Measurements from ENCODE around the gene FGF12.

FGF12 gene

GRCh38 chr3:192108820-192109219 is 618.5 kb downstream of the FGF12 start:
- no peak for DNase-seq (ENCODE audit: low read depth)

DNA sequence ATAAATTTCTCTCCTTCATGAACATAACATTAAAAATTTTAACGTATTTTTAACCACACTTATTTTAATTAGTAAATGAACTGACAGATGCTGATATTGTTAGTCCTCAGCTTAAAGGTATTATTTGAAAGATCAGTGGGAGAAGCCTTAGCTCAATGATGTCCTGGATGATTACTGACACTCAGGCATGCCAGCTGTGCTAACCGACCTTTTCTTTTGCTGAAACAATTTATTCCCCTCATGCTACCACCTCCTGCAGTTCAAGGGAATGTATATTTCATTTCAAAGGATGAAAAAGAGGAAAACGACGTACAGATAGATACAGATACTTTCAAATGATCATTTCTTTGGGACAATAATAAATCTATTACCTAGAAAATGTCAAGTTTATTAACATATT is 620.8 kb downstream of the FGF12 start:
- no peak for DNase-seq (ENCODE audit: low read depth)

DNA sequence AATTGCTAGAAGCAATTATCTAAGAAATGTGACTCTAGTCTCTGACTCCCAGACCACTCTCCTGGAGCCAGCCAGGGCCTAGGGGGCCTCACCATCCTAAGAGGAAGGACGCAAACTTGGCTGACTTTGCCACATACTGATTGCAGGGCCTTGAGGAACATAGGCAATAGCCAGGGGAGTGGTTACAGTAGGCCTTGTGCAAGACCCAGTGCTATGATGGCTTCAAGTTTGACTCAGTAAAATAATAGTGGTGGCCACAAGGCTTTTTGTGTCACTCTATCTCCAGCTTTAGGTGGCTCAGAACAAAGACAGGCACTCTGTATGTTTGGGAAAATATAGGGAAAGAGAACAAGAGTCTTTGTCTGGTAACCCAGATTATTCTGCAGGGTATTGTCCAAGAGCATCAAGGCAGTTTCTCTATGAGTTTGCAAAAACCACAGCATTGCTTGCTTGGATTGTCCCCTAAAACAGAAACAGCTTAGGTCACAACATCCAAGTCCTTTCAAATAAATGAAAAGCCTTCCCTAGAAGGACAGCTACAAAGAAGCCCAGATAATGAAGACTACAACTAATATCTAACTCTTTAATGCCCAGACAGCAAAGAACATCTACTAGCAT is 634.8 kb downstream of the FGF12 start:
- peak; percentile 3 for DNase-seq (ENCODE audit: low read depth)

- DNase-seq (ENCODE audit: low read depth), result peak; percentile 9
Measured at GRCh38 chr3:192091831-192092230, 635.5 kb downstream of the FGF12 start.

DNA sequence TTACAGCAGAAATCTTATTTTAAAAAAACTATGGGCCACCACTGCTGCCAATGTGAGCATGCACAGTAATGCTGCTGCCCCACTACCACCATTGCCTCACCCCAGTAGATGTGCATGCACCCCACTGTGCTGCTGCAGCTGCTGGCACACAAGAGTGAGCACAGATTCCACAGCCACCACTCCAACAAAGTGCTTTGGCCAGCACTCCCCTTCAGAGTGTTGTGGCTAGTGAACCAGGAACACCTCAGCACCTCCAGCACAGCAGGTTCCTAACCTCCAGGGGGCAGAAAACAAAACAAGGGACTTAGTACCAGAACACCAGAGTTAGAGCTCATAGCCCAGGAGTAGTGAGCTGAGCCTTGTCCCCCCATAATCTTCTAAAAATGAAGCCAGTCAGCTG is 636.8 kb downstream of the FGF12 start:
- DNase-seq (ENCODE audit: low read depth), result peak; percentile 12
